Fibroblast of skin of abdomen (primary cell): Measurements from ENCODE around the gene TBC1D14.
A peak's percentile ranks its signal among the peaks of the same experiment; 100 is the strongest.

Experiments
- DNase-seq: peaks from one replicate; pipeline ENCODE4 v3.0.0-alpha.2; 2013

Gene TBC1D14

DNA sequence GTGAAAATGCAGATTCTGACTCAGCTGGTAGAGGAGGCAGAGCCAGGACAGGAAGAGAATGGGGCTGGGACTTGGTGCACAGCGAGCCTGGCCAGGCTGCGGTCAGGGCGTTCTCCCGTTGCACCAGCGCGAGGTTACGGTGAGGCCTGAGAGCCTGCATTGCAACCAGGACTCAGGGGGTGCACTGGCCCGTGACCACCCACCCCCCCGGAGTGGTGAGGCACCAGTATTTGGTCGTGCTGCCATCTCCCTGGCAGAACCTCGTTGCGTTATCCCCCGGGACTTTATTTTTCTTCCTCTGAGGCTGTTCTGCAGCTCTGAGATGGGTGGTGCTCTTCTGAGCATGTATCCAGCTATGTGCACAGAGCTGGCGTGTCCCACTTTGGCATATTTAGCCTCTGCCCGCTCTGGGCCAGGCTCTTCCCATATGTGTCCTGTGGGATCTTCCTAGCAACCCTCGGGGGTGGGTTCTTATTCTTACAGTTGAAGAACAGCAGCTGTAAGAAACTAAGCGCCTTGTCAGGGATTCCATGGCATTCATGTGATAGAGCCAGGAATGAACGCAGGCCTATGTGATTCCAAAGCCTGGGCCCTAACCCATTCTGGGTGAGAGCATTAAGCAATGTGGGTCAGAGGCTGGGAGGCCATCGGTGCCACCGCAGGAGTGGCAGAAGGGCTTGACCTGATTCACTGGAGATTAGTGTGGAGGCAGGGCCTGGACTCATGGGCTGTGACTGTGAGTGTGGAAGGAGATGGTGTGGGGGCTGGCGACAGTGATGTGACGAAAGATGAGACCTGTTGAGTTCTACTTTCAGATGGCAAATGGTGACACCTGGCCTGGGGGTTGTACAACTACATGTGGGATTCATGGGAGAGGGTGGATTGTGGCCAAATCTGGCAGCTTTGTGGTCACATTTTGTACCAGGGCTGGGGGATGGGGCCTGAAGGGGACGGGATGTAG, 136.6 kb downstream of the TBC1D14 start:
- no peak for DNase-seq

DNA sequence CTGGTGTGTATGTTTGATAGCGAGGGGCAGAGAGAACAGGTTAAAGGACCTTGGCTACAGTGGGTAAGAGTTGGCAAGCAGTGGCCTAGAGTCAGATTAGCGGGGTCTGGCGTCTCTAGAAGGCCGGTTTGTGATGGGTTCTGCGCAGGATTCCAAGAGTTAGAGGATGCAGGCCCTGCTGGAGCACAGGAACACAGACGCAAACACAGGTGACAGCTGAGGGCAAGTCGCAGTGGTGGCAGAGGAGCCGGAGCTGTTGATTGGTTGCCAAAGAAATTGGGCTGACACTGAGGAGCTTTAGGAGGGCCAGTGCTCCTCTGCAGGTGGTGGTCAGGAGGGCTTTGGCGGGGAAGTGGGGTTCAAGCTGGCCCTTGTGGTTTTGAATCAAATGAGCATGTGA, 137.3 kb downstream of the TBC1D14 start:
- no peak for DNase-seq

DNA sequence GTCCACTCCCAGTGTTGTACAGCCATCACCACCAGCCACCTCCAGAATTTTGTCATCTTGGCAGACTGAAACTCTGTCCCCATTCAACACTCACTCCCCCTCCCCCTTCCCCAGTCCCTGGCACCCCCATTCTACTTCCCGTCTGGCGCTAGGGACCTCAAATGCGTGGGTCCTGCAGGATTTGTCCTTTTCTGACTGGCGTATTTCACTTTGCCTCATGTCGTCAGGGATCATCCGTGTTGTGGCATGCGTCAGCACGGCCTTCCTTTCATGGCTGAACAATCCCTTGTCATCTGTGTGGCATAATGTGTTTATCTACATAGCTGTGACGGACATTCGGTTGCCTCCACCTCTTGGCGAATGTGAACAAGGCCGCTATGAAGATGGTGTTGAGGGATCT, 139.0 kb downstream of the TBC1D14 start:
- DNase-seq: no peak

DNA sequence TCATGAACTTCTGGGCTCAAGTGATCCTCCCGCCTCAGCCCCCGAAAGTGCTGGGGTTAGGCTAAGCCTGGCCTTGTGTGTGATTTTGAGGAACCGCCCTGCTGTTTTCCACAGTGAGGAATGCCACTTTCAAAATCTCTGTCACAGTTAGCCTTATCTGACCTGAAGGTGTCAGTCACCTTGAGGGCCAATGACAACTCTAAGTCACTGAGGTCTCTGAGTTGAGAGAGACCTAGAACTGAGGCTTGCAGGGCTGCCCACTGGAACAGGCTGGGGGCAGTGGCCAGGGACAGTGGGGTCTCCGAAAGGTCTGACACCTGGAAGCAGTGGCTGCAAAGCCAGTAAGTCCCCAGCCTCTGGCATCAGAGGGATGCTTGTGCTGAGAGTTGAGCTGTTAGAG, 139.7 kb downstream of the TBC1D14 start:
- no peak for DNase-seq

DNA sequence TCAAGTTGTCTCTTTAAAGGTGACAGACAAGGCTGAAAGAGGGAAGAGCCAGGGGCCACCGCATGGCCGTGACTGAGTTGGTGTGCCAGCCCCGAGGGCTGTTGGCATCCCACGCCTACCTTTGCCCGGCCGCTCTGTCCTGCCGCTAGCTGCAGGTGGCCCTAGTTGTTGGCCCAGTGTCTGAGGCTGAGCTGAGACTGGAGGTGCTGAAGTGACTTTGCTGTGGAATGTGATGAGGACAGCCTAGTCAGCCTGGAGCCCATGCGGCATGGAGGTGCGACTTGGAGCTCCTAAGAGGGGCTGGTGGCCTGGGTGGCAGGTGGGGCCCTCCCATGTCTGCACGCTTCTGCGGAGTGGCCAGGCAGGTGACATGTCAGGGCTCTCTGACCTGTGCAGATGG, 140.1 kb downstream of the TBC1D14 start:
- DNase-seq: no peak

DNA sequence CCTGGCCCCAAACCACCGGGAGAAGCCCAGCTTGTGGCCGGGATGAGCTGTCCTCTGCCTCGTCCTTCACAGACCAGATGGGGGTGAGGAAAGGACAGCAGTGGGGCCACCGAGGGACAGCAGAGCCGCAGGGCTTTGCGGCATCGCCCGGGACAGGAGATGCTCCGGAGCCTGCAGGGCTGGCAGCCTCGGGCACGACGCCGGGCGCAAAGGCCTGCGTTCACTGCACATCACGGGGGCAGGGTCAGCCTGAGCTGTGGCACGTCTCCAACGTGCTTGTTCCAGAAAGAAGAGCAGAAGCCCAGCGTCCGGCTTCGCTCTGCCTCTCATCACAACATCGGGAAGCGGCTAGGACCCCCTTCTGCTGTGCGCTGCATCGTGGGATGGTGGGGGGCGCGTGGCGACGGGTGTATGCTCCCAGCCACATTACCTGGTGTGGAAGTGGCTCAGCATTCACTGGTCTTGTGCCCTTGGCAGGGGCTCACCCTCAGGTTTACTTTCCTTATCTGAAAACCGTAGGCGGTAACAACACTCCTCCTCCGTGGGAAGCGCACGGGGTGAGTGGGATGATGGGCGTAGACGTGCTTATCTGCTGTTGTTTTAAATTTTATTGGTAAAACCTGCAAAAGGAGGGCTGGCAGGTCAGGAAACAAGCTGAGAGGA, 141.0 kb downstream of the TBC1D14 start:
- DNase-seq: no peak

DNA sequence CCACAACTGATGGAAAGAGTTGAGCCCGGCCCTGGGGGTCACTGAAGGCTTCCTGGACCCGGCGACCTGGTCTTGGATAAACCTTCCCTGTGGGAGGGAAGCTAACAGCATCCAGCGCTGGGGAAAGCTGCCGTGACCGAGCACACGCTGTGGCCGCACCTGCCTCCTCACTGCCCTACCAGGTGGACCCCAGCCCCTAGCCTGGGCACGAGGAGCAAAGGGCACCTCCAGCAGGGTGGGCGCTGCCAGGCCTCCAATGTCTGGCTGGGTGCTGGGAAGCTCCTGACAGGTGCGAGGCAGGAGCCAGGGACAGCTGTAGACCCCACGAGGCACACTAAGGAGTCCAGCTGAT, 141.5 kb downstream of the TBC1D14 start:
- no peak for DNase-seq

DNA sequence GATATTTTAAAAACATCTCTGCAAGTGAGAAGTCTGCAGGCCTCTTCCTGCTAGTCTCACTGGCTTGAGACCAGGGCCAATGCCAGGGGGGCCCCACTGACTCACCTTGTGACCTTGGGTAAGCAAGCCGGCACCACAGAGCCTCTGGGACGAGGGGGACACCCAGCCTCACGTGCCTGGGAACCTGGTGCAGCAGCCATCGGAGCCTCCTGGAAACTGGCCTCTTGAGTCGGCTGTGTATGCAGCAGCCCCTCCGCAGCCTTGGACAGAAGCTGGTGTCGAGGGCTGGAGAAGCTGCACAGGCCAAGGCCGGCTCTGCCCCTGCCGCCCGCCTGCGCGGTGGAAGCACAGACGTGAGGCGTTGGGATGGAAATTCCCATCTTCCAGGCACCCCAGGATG, 142.3 kb downstream of the TBC1D14 start:
- no peak for DNase-seq

DNA sequence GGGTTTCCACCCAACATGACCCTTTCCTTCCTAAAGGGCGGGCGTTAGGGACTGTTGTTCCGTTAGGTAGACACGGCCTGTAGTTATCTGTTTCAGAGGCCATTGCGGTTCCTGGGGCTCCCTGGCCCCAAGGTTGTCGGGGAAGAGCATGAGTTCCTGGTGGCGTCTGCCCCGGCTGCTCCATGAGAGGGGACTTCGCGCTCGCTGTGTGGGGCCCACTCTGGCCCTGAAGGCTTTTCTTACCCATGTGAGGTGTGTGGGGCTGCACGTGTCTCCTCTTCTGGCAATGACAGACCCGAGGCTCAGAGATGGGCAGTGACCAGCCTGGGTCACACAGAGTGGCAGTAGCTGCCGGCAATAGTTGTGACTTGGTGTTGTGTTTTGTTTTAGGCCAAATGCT, 142.7 kb downstream of the TBC1D14 start:
- no peak for DNase-seq

DNA sequence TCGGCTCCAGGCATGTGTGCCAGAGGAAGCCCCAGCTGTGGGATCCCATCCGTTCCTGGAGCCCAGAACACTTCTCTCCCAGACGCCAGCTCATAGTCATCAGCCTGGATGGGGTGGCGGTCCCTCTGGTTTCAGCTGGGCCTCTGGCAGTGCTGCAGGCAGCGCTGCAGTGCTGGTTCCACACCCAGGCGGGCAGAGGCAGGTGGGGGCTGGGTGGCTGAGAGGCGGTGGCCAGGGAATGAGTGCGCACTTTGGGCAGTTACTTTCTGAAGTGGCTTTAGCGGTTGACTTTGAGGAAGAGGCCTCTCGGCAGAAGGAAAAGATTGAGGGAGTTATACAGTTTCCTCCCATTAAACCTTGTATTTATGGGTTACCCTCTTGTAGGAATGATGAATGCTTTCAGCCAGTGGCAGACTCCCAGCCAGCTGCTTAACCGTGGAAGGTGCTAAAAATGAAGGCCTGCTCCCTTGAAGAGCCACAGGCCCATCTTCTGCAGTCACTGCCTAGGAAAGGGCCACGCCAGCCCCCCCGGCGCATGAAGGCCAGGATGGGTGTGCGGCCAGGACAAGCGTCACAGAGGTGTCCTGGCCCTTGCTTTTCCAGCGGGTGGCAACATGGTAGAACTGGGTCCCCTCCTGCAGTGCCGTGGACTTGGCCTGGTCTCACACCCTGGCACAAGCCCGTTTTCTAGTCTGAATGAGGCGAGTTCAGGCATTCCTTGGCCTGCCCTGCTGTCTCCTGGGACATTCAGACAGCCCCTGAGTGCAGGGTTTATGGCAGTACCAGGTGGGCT, 143.5 kb downstream of the TBC1D14 start:
- DNase-seq: no peak

DNA sequence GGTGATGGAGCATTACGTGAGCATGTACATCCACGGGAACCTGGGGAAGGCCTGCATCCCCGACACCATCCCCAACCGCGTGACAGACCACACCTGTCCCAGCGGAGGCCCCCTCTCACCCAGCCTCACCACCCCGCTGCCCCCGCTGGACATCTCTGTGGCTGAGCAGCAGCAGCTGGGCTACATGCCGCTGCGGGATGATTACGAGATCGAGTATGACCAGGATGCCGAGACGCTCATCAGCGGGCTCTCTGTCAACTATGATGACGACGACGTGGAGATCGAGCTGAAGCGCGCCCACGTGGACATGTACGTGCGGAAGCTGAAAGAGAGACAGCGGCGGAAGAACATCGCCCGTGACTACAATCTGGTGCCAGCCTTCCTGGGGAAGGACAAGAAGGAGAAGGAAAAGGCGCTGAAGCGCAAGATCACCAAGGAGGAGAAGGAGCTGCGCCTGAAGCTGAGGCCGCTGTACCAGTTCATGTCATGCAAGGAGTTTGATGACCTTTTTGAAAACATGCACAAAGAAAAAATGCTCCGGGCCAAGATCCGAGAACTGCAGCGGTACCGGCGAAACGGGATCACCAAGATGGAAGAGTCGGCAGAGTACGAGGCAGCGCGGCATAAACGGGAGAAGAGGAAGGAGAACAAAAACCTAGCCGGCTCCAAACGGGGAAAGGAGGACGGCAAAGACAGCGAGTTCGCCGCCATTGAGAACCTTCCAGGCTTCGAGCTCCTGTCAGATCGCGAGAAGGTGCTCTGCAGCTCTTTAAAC, 144.7 kb downstream of the TBC1D14 start:
- no peak for DNase-seq

DNA sequence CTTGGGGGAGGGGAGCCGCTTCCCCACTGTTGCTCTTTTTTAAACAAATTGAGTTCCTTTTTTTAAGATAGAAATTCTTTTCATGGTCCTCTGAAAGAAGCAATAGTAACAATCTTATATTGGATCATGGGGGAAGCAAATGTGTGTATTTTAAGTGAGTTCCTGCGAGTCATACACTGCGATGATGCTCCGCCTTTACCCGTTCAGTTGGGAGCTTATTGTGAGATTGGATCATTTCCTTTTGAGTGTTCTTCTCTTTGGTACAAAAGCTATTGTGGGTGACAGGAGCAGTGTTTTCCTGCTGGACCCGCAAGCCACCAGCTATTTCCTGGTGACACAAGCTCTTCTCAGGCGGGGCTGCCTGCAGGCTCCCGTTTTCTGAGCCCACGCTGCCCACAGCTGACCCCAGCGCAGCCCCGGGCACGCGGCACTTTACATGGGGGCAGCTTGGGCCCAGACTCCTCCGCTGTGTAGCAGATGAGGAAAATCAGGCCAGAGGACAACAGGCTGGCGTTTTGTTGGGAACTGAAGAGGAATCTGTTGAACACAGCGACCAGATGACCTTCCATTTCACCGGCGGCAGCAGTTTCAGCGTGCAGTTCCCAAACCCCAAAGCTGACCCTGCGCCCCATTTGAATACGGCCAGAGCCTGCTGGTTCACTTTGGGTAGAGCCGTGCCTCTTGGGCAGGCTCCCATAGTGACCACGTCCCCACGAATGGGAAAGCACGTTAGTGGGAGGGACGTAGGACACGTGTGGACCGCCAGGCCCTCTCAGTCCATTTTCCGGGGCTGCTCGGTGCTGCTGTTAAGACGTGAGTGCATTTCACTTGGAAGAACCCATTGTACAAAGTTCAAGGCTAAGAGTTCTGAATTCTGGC, 145.7 kb downstream of the TBC1D14 start:
- peak; percentile 29 for DNase-seq

DNA sequence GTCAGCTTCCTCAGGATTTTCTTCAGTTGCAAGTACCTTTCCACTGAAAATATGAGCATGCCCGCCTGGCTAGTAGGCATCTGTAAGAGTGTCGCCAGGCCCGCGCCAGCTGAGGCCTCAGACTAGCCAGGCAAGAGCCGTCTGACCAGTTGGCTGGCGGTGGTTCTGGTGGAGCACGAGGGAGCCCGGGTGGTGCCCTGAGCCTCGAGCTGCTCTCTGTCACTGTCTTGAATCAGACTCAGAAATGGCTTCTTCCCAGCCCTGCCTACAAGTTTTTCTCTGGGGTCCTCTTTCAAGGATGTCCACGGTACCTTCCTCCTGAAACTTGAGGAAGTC, 146.3 kb downstream of the TBC1D14 start:
- DNase-seq: no peak

DNA sequence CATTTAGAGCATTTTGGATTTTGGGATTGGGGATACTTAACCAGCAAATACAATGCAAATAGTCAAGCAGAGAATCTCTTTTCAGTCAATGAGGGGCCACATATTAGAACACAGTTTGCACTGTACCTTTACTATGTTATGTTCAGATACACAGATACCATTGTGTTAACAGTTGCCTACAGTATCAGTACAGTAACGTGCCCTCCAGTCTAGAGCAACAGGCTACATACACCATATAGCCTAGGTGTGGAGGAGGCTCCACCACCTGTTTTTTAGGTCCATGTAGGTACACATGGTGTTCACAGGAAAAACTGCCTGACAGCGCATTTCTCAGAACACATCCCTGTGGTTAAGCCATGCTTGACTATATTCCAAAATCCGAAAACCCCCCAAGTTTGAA, 149.2 kb downstream of the TBC1D14 start:
- no peak for DNase-seq

DNA sequence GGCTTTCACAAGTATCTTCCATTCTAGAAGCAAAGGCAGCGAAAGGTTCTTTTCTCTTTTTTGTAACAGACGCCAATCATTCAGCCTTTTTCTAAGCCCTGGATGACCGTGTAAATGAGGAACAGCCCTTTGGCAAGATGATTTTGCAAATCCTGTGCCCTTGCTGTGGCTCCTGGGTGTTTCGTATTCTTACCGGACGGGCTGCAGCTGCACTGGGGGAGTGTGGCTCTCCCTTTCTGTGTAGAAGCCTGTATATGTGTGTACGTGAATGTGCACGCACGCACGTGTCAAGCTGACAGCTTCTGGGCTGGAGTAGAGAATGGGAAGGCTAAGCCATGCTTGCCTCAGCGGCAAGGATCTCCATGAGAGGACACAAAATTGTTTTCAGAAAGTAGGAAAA, 150.0 kb downstream of the TBC1D14 start:
- no peak for DNase-seq

DNA sequence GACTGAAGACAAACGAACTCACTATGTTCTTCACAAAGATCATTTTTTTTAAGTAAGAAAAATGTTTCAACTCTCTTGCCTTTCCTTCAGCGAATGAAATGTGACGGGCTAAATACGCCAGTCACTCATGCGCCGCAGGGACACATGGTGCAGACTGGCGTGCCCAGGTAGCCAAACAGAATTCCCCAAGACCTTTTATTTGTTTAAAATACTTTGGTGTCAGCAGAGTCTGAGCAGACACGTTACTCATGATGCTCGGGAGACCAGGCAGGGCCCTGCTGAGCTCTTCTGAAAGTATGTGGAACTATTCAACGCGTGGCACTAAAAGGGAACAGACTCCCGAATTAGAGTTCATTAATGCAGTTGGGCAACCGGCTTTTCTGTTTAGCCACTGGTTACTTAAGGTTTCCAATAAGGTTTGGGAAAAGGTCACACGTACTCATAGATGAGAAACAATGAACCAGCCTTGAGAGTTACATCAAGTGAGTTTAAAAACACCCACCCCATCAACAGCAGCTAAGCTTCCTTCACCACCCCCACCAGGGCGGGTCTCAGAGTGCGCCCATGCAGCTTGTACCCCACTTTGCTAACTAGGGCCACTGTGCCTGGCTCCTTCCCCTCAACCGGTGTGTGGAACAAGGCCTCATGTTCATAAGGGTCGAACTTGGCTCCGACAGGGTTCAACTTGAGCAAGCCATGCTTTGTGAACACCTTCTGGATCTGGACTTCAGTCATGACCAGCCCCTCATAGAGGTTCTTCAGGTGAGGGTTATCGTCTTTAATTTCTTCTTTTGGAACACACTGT, 150.9 kb downstream of the TBC1D14 start:
- no peak for DNase-seq

DNA sequence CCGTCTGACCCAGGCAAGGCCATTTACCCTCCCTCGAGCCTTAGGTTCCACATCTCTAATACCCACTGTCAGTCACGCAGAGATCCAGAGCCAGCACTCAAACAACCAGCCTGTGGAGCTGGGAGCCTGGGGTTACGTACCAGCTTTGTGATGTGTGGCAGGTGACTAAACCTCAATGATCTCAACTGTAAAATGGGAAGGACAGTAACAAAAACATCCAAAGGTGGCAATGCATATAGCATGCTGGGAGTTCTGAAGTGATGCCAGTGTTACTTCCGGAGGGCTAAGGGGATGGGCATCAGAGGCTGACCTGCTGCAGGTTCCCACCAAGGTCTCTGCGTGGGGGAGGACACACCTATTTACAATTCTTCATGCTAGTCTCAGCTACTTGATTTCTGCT, 152.2 kb downstream of the TBC1D14 start:
- no peak for DNase-seq

DNA sequence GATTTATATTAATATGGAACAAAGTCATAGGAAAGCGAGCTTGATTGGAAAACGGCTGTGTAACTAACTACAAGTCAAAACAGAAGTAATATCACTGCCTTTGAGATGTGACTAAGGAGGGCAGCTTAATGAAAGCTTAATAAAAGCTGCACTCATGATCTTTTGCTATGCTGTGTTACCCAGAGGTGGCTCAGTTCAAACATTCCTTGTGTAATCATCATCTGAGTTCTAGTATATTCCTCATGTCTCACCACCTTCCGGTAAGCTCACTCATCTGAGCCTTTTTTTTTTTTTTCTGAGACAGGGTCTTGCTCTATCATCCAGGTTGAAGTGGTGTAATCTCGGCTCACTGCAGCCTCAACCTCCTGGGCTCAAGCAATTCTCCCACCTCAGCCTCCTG, 153.2 kb downstream of the TBC1D14 start:
- DNase-seq: no peak

DNA sequence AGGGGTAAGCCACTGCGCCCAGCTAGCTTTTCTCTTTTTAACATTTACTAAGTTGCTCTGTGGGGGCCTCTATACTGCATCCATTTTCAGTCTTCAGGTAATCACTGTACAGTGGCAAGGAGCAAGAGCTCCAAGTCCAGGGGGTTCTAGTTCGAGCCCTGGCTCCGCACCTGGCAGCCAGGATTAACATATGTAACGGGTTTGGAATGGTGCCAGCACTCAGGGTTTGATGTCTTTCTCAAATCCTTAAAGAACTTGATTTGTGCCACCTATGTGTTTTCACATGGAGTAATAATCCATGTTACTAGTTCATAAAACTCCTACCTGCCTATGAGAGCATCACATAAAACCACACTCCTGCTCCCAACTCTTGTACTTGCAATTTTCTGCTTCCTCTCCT, 153.7 kb downstream of the TBC1D14 start:
- DNase-seq: no peak

DNA sequence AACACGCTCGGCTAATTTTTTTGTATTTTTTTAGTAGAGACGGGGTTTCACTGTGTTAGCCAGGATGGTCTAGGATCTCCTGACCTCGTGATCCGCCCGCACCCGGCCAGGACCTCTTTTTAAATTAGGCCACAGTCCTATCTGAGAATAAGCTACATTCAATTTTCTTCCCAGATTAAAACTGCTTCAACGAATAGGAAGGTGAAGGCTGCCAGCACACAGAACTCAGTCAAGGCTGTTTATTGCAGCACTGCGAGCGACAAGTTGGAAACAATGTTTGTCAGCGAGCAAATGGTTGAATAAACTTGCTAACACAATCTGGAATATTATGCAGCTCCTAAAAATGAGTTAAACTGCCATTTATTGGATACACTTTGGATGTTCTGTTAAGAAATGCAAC, 156.4 kb downstream of the TBC1D14 start:
- DNase-seq: no peak

DNA sequence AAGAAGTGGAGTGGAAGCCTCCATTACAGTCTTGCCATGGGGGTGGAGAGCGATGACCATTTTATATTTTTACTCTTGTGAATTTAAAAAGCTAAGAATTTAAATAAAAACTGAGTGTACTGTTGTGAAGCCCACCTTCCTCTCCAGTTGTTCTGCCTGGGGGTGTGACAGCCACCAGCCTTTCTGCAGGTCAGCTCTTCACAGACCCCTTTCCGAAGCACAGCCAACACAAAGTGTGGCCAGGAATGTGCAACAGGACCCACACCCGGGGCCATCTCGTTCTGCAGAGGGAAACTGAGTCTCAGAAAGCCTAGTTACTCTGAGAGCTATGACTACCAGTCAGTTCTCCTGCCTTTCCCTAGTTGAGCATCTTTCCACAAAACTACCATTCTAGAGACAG, 156.9 kb downstream of the TBC1D14 start:
- no peak for DNase-seq
